DND-41 (cell line): ENCODE data around the gene TYR.
"Not testable (repeated sequence)": the region's sequence is repeated elsewhere in the genome, so short reads cannot be mapped to it uniquely, and the experiment has no call there.

Source experiments
- ATAC-seq: fragments of 200-7000 bp; cut with Tn5 transposase; 3 replicates; pipeline ENCODE4 v1.9.1; 2021; ENCODE audit warnings: low read depth; ENCODE audit not compliant: insufficient read depth
- DNase-seq: peaks from one replicate; pipeline ENCODE4 v3.0.0-alpha.2; 2020
- H2AFZ ChIP-seq: 2 replicates; pipeline ENCODE4 v1.6.0; 2012; ENCODE audit warnings: low read depth, low read length
- H3K27ac ChIP-seq: 2 replicates; pipeline ENCODE4 v1.5.1; 2012; ENCODE audit warnings: low read length, inconsistent platforms
- H3K27me3 ChIP-seq: fragments of 200-600 bp; sonication (generic); 2 replicates; pipeline ENCODE4 v1.6.0; 2012; ENCODE audit warnings: low read length, mild to moderate bottlenecking, inconsistent platforms; ENCODE audit not compliant: insufficient read depth, poor library complexity
- H3K36me3 ChIP-seq: 2 replicates; pipeline ENCODE4 v1.5.1; 2012; ENCODE audit warnings: low read length, inconsistent platforms; ENCODE audit not compliant: insufficient read depth
- H3K4me1 ChIP-seq: 2 replicates; pipeline ENCODE4 v1.5.1; 2012; ENCODE audit warnings: mild to moderate bottlenecking, low read length; ENCODE audit not compliant: insufficient read depth
- H3K4me2 ChIP-seq: 2 replicates; pipeline ENCODE4 v1.6.0; 2012; ENCODE audit warnings: mild to moderate bottlenecking, moderate library complexity, low read length, inconsistent platforms; ENCODE audit not compliant: insufficient read depth
- H3K4me3 ChIP-seq, 2 experiments: fragments of 200-600 bp in 1 of 2; shearing (Covaris generic) in 1 of 2; 2 replicates each; pipeline ENCODE4 v1.5.1; 2012 to 2016; ENCODE audit warnings: inconsistent platforms in 2 of 2, low read length in 2 of 2, mild to moderate bottlenecking in 2 of 2, low read depth in 1 of 2, moderate library complexity in 1 of 2
- H3K79me2 ChIP-seq: 2 replicates; pipeline ENCODE4 v1.6.0; 2012; ENCODE audit warnings: low read length, inconsistent platforms; ENCODE audit not compliant: insufficient read depth
- H3K9ac ChIP-seq: 2 replicates; pipeline ENCODE4 v1.6.0; 2012; ENCODE audit warnings: low read depth, mild to moderate bottlenecking, inconsistent platforms, low read length, moderate library complexity
- H3K9me3 ChIP-seq: 2 replicates; pipeline ENCODE4 v1.5.1; 2012; ENCODE audit warnings: low read length, moderate library complexity, mild to moderate bottlenecking, inconsistent platforms; ENCODE audit not compliant: insufficient read depth, severe bottlenecking
- H4K20me1 ChIP-seq: 2 replicates; pipeline ENCODE4 v1.6.0; 2012; ENCODE audit warnings: low read length; ENCODE audit not compliant: insufficient read depth
- CTCF ChIP-seq: IDR thresholded peaks from 2 replicates; pipeline ENCODE4 v1.5.1; 2012; ENCODE audit warnings: borderline replicate concordance, low read length, moderate library complexity, mild to moderate bottlenecking; ENCODE audit not compliant: poor library complexity, severe bottlenecking; ENCODE audit errors: extremely low read depth
- EZH2 ChIP-seq: IDR thresholded peaks from 3 replicates; pipeline ENCODE4 v1.6.1; 2012; ENCODE audit warnings: borderline replicate concordance, low read depth, mild to moderate bottlenecking, moderate library complexity, low read length, inconsistent platforms; ENCODE audit not compliant: severe bottlenecking

TYR gene

DNA sequence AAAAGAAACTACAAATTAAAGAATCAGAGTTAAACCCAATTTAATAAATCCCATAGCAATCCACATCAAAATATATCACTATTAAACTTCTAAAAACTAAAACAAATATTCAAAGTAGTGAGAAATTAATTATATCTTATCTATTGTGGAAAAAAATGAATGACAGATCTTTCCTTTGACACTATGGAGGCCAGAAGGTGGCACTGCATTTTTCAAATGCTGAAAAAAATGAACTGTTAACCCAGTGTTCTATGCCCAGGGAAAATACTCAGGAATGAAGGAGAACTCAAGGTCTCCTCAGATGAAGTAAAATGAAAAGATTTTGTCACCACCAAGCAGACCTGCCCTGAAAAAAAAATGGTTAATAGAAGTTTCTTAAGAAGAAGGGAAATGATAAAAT lies 27.7 kb downstream of the TYR start:
- no peak overlapping the region for H3K27ac ChIP-seq
- no peaks in the 10 kb centered on the region for H3K9me3 ChIP-seq
- no peak overlapping the region for H2AFZ ChIP-seq
- H4K20me1 ChIP-seq: no peaks in the 10 kb centered on the region
- no peak for ATAC-seq
- no peak overlapping the region for H3K4me2 ChIP-seq
- no peaks in the 10 kb centered on the region for H3K4me1 ChIP-seq
- no peaks in the 10 kb centered on the region for H3K27me3 ChIP-seq
- H3K9ac ChIP-seq: no peak overlapping the region
- H3K79me2 ChIP-seq: no peaks in the 10 kb centered on the region
- H3K36me3 ChIP-seq: no peaks in the 10 kb centered on the region
- H3K4me3 ChIP-seq: no peak overlapping the region
- TF ChIP-seq EZH2: no peak
- TF ChIP-seq CTCF: no peak
- DNase-seq: no peak

DNA sequence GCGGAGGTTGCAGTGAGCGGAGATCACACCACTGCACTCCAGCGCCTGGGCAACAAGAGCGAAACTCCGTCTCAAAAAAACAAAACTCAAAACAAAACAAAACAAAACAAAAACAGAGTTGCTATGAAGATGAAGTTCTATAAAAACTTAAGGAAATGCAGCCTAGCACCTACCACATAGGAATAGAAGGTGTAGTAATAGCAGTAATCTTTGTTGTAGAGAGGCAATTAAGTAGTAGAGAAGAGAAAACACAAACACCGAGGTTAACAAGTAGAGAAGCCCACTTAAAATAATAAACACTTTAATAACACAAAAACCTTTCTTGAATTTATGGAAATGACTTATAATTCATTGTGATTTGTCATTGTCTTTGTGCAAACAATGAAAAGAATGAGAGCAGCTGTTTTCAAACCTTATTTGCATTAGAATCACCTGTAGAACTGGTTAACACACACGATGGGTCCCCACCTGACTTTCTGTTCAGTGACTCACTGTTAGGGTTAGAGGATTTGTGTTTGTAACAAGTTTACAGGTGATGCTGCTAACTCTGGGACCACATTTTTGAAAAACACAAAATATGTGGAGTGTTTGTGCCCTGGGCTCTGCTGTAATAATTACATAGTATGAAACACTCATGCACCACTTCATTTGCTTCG lies 43.1 kb downstream of the TYR start:
- Histone ChIP-seq H3K27me3 (no peaks in the 10 kb centered on the region), H3K27ac (no peak overlapping the region), H3K36me3 (no peaks in the 10 kb centered on the region), H2AFZ (no peak overlapping the region), H3K4me1 (no peaks in the 10 kb centered on the region), H3K9me3 (no peaks in the 10 kb centered on the region), H4K20me1 (no peaks in the 10 kb centered on the region), H3K4me3 (no peak overlapping the region), H3K9ac (no peak overlapping the region), H3K79me2 (no peaks in the 10 kb centered on the region), H3K4me2 (no peak overlapping the region)
- DNase-seq (no peak), ATAC-seq (no peak)
- TF ChIP-seq CTCF (no peak), EZH2 (no peak)

DNA sequence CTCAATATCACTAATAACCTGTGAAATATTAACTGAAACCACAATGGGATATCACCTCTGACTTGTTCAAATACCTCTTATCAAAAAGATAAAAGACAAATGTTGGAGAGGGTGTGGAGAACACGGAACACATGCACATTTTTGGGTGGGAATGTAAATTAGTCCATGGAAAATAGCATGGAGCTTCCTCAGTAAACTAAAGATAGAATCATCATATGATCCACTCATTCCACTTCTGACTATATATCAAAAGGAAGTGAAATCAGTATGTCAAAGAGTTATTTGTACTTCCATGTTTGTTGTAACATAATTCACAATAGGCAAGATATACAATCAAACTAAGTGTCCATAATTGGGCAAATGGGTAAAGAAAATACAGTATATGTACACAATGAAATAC lies 57.4 kb downstream of the TYR start:
- DNase-seq (no peak), ATAC-seq (no peak)
- Histone ChIP-seq H3K79me2 (no peaks in the 10 kb centered on the region), H3K4me1 (no peaks in the 10 kb centered on the region), H3K4me3 (no peak overlapping the region), H3K27ac (no peak overlapping the region), H3K9me3 (no peaks in the 10 kb centered on the region), H2AFZ (no peak overlapping the region), H3K9ac (no peak overlapping the region), H3K4me2 (no peak overlapping the region), H4K20me1 (no peaks in the 10 kb centered on the region), H3K27me3 (no peaks in the 10 kb centered on the region), H3K36me3 (no peaks in the 10 kb centered on the region)
- TF ChIP-seq EZH2: no peak

DNA sequence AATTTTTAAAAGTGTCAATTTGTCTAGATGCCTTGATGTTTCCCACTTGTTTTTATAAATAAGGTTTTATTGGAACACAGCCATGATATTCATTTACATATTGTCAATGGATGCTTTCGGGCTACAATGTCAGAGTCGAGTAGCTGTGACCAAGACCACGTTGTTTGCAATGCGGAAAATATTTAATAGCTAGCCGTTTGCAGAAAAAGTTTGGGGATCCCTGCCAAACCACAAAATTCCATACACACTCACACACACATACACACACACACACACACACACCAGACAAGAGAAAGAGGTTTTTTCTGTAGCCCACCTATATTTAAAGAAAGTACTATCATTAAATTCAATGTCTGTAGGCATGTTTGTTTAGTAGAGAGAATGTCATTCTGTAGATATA lies 58.3 kb downstream of the TYR start:
- Histone ChIP-seq H3K27ac (no peak overlapping the region), H3K36me3 (no peaks in the 10 kb centered on the region), H2AFZ (no peak overlapping the region), H3K79me2 (no peaks in the 10 kb centered on the region), H3K9ac (no peak overlapping the region), H3K4me3 (no peak overlapping the region), H3K27me3 (no peaks in the 10 kb centered on the region), H3K9me3 (no peaks in the 10 kb centered on the region), H3K4me1 (no peaks in the 10 kb centered on the region), H4K20me1 (no peaks in the 10 kb centered on the region), H3K4me2 (no peak overlapping the region)
- ATAC-seq (no peak), DNase-seq (no peak)
- TF ChIP-seq EZH2 (no peak), CTCF (no peak)

- H3K4me1 ChIP-seq, H3K36me3 ChIP-seq, H3K79me2 ChIP-seq, H3K9ac ChIP-seq, DNase-seq, ATAC-seq, H3K27ac ChIP-seq, H3K27me3 ChIP-seq, H2AFZ ChIP-seq, H3K9me3 ChIP-seq, H3K4me2 ChIP-seq, H3K4me3 ChIP-seq, H4K20me1 ChIP-seq: not testable (repeated sequence)
These were observed 69.3 kb downstream of the TYR start for GRCh38 chr11:89247007-89247406.
